ENCODE measurements around the gene PPFIA3.

- TF ChIP-seq CTCF (conservative IDR thresholded peaks at IDR 0.05) = peak; percentile 100
- TF ChIP-seq EZH2 (IDR thresholded peaks at IDR 0.05; ENCODE audit: low read depth) = no peak
Measured at GRCh38 chr19:49097453-49098288, 21.7 kb upstream of the PPFIA3 start.
